ENCODE measurements around the gene ZNF888. TPM values are rescaled to one million over a fixed set of nuclear protein-coding genes. Genes with fewer than 3 reads are reported as not detected.
"Not testable (repeated sequence)": the region's sequence is repeated elsewhere in the genome, so short reads cannot be mapped to it uniquely, and the experiment has no call there.

The ZNF888 gene
- total RNA-seq, 1 donor from 2014 or later = 8.9 TPM

GRCh38 chr19:52936151-52936953 is 13.1 kb upstream of the ZNF888 start:
- H3K9me3 Mint-ChIP-seq = peaks cover 16% of the 10 kb centered on the region
- H3K27ac Mint-ChIP-seq = peak overlapping the region; percentile 98
- DNase-seq (ENCODE audit: extremely low spot score, unreplicated experiment) = no peak
- H3K36me3 Mint-ChIP-seq = peaks cover 23% of the 10 kb centered on the region
- no peaks in the 10 kb centered on the region for H3K27me3 Mint-ChIP-seq
- no peak for TF ChIP-seq CTCF (conservative IDR thresholded peaks at IDR 0.05)
- peak overlapping the region; percentile 76 for H3K4me3 Mint-ChIP-seq
- peaks cover 20% of the 10 kb centered on the region for H3K4me1 Mint-ChIP-seq (ENCODE audit: unreplicated experiment)

- no peak overlapping the region for H3K4me3 Mint-ChIP-seq
- peaks cover 16% of the 10 kb centered on the region for H3K9me3 Mint-ChIP-seq
- peaks cover 23% of the 10 kb centered on the region for H3K36me3 Mint-ChIP-seq
- no peak for TF ChIP-seq CTCF (conservative IDR thresholded peaks at IDR 0.05)
- H3K27me3 Mint-ChIP-seq = no peaks in the 10 kb centered on the region
- no peak for DNase-seq (ENCODE audit: extremely low spot score, unreplicated experiment)
- H3K4me1 Mint-ChIP-seq (ENCODE audit: unreplicated experiment) = peaks cover 17% of the 10 kb centered on the region
- H3K27ac Mint-ChIP-seq = peak overlapping the region; percentile 98
Measured at GRCh38 chr19:52935434-52935833, 12.2 kb upstream of the ZNF888 start.

- not testable (repeated sequence) for H3K27me3 Mint-ChIP-seq; H3K9me3 Mint-ChIP-seq; DNase-seq (ENCODE audit: extremely low spot score, unreplicated experiment)
- Mint-ChIP-seq H3K36me3 (peaks cover 25% of the 10 kb centered on the region), H3K4me1 (ENCODE audit: unreplicated experiment) (peaks cover 26% of the 10 kb centered on the region), H3K4me3 (peak overlapping the region; percentile 42), H3K27ac (peak overlapping the region; percentile 79)
Measured at GRCh38 chr19:52924641-52925040, 1.4 kb upstream of the ZNF888 start.

- no peak for DNase-seq (ENCODE audit: extremely low spot score, unreplicated experiment)
- peaks cover 21% of the 10 kb centered on the region for H3K36me3 Mint-ChIP-seq
- no peak for TF ChIP-seq CTCF (conservative IDR thresholded peaks at IDR 0.05)
- H3K9me3 Mint-ChIP-seq = no peaks in the 10 kb centered on the region
- peak overlapping the region; percentile 97 for H3K27ac Mint-ChIP-seq
- peak overlapping the region; percentile 92 for H3K4me3 Mint-ChIP-seq
- no peaks in the 10 kb centered on the region for H3K27me3 Mint-ChIP-seq
- H3K4me1 Mint-ChIP-seq (ENCODE audit: unreplicated experiment) = peaks cover 26% of the 10 kb centered on the region
Measured at GRCh38 chr19:52923778-52924593, 758 bp upstream of the ZNF888 start.

GRCh38 chr19:52917531-52917930 is 5.7 kb downstream of the ZNF888 start:
- Mint-ChIP-seq H3K4me3 (no peak overlapping the region), H3K36me3 (peaks cover 25% of the 10 kb centered on the region), H3K27me3 (no peaks in the 10 kb centered on the region), H3K9me3 (no peaks in the 10 kb centered on the region), H3K4me1 (ENCODE audit: unreplicated experiment) (peaks cover 15% of the 10 kb centered on the region), H3K27ac (no peak overlapping the region)
- no peak for DNase-seq (ENCODE audit: extremely low spot score, unreplicated experiment)
- TF ChIP-seq CTCF (conservative IDR thresholded peaks at IDR 0.05) = no peak

- Mint-ChIP-seq H3K27me3 (no peaks in the 10 kb centered on the region), H3K4me1 (ENCODE audit: unreplicated experiment) (no peaks in the 10 kb centered on the region), H3K36me3 (peaks cover 43% of the 10 kb centered on the region), H3K9me3 (peaks cover 14% of the 10 kb centered on the region), H3K4me3 (no peak overlapping the region), H3K27ac (no peak overlapping the region)
- DNase-seq (ENCODE audit: extremely low spot score, unreplicated experiment) = no peak
- no peak for TF ChIP-seq CTCF (conservative IDR thresholded peaks at IDR 0.05)
Measured at GRCh38 chr19:52910648-52911047, 12.6 kb downstream of the ZNF888 start.

- not testable (repeated sequence) for H3K4me3 Mint-ChIP-seq; DNase-seq (ENCODE audit: extremely low spot score, unreplicated experiment); H3K27me3 Mint-ChIP-seq; H3K27ac Mint-ChIP-seq; H3K4me1 Mint-ChIP-seq (ENCODE audit: unreplicated experiment)
- peaks cover 27% of the 10 kb centered on the region for H3K36me3 Mint-ChIP-seq
- H3K9me3 Mint-ChIP-seq = peaks cover 14% of the 10 kb centered on the region
Measured at GRCh38 chr19:52904052-52904780, 19.0 kb downstream of the ZNF888 start.

Data from type B pancreatic cell (in vitro differentiated cells).